K562 (cell line): ENCODE results near the gene DCUN1D1. TPM values are rescaled to one million over a fixed set of nuclear protein-coding genes. Genes with fewer than 3 reads are reported as not detected.

Experiments used
- ATAC-seq: fragments of 200-7000 bp; cut with Tn5 transposase; 3 replicates; pipeline ENCODE4 v1.9.1; 2020; ENCODE audit warnings: moderate library complexity
- BruUV-seq: library from RNA; stranded (reverse); fragments of 400-500 nt; replicated peaks from 2 replicates; lab custom pipeline; 2021; lab: Mats Ljungman, UMichigan
- CTCF ChIA-PET: fragments of 300-600 bp; formaldehyde crosslinking; extraction: SDS; loops from one replicate; lab custom pipeline; 2021; ENCODE audit warnings: low intra/inter-chr PET ratio; lab: Yijun Ruan, JAX
- POLR2A ChIA-PET: fragments of 300-600, 350-650 bp; sonication (Branson Sonifier 250); formaldehyde crosslinking; extraction: SDS; loops from one replicate; lab custom pipeline; 2021; ENCODE audit warnings: antibody characterized with exemption, inconsistent platforms; lab: Yijun Ruan, JAX
- DNase-seq, 4 experiments: peaks; one replicate each; pipeline versions ENCODE4 v3.0.0 to v3.0.0-alpha.2; 2011 to 2018; ENCODE audit warnings: low spot score in 3 of 4, mixed read lengths in 3 of 4; ENCODE audit errors: extremely low read depth in 1 of 4
- FAIRE-seq: peaks from 2 replicates; lab custom pipeline; 2011; peaks lifted over from hg19 to GRCh38; lab: Jason Lieb, UNC
- H2AFZ ChIP-seq: 2 replicates; pipeline ENCODE4 v1.6.0; 2011; ENCODE audit warnings: low read depth, low read length, control low read depth, inconsistent platforms
- H3K27ac ChIP-seq: fragments of 200-600 bp; 3 replicates; pipeline ENCODE4 v1.8.0; 2011; ENCODE audit warnings: low read depth, mild to moderate bottlenecking, control low read depth, inconsistent platforms, low read length, moderate library complexity, mixed read lengths; ENCODE audit errors: extremely low read depth
- H3K27me3 ChIP-seq, 2 experiments: fragments of 300-600 bp in 1 of 2; 2 replicates in 1 of 2; 3 replicates in 1 of 2; pipeline versions ENCODE4 v1.6.0 to v1.8.0; 2011; ENCODE audit warnings: inconsistent platforms in 2 of 2, low read length in 2 of 2, mild to moderate bottlenecking in 1 of 2, mixed read lengths in 1 of 2, moderate library complexity in 1 of 2; ENCODE audit not compliant: control insufficient read depth in 2 of 2, insufficient read depth in 2 of 2
- H3K36me3 ChIP-seq: fragments of 300-600 bp; 3 replicates; pipeline ENCODE4 v1.8.0; 2011; ENCODE audit warnings: mild to moderate bottlenecking, low read length, inconsistent platforms; ENCODE audit not compliant: control insufficient read depth, insufficient read depth
- H3K4me1 ChIP-seq, 2 experiments: fragments of 200-600 bp in 1 of 2; replicated peaks in 1 of 2; 2 replicates in 1 of 2; 3 replicates in 1 of 2; pipeline versions ENCODE4 v1.5.1 to v1.8.0; 2011; ENCODE audit warnings: inconsistent platforms in 2 of 2, low read length in 2 of 2, mild to moderate bottlenecking in 1 of 2, mixed read lengths in 1 of 2, moderate library complexity in 1 of 2; ENCODE audit not compliant: control insufficient read depth in 2 of 2, insufficient read depth in 2 of 2
- H3K4me2 ChIP-seq: 2 replicates; pipeline ENCODE4 v1.6.1; 2011; ENCODE audit warnings: low read length, control low read depth, inconsistent platforms, mixed read lengths; ENCODE audit not compliant: insufficient read depth
- H3K4me3 ChIP-seq: fragments of 200-600 bp; sonication (generic), shearing (Covaris generic); 2 replicates; pipeline ENCODE4 v1.5.1; 2016; ENCODE audit warnings: control low read depth, inconsistent platforms
- H3K79me2 ChIP-seq: fragments of 200-600 bp; 3 replicates; pipeline ENCODE4 v1.8.0; 2011; ENCODE audit warnings: low read length, inconsistent platforms; ENCODE audit not compliant: control insufficient read depth, insufficient read depth
- H3K9ac ChIP-seq, 2 experiments: 2 replicates each; pipeline versions ENCODE4 v1.6.0 to v1.6.1; 2011; ENCODE audit warnings: low read depth in 2 of 2, low read length in 2 of 2, control low read depth in 1 of 2, inconsistent platforms in 1 of 2, mild to moderate bottlenecking in 1 of 2, mixed read lengths in 1 of 2; ENCODE audit not compliant: insufficient read depth in 1 of 2
- H3K9me1 ChIP-seq: one replicate; pipeline ENCODE4 v1.6.0; 2011; ENCODE audit warnings: inconsistent platforms, mild to moderate bottlenecking, low read length, moderate library complexity; ENCODE audit not compliant: control insufficient read depth, insufficient read depth
- H3K9me3 ChIP-seq: replicated peaks from 2 replicates; pipeline ENCODE4 v1.5.1; 2011; ENCODE audit warnings: low read depth, low read length, inconsistent platforms; ENCODE audit not compliant: control insufficient read depth, insufficient read depth
- H4K20me1 ChIP-seq: replicated peaks from 2 replicates; pipeline ENCODE4 v1.6.1; 2011; ENCODE audit warnings: low read length, inconsistent platforms, mixed read lengths; ENCODE audit not compliant: control insufficient read depth, insufficient read depth
- ELF1 ChIP-seq: fragments of 200-800 bp; sonication (Bioruptor generic); IDR thresholded peaks from 2 replicates; pipeline ENCODE4 v1.6.1; 2016; ENCODE audit warnings: missing genetic modification characterization, missing compliant biosample characterization
- GABPA ChIP-seq: fragments of 200-800 bp; sonication (Bioruptor generic); conservative IDR thresholded peaks from 2 replicates; pipeline ENCODE4 v1.6.1; 2016; ENCODE audit warnings: low read depth, missing genetic modification characterization, missing compliant biosample characterization
- HNRNPLL ChIP-seq: fragments of 200-400 bp; formaldehyde crosslinking; IDR thresholded peaks from 2 replicates; pipeline ENCODE4 v1.6.1; 2017; ENCODE audit warnings: low read length, low read depth, mild to moderate bottlenecking; ENCODE audit not compliant: poor library complexity, severe bottlenecking
- JUN ChIP-seq, 2 experiments: sonication (generic) in 1 of 2; formaldehyde crosslinking in 1 of 2; IDR thresholded peaks; 2 replicates each; pipeline versions ENCODE4 v1.6.1 to v1.8.0; 2012 to 2022; ENCODE audit warnings: borderline replicate concordance in 2 of 2, mild to moderate bottlenecking in 2 of 2, improper control_type of control experiment in 1 of 2, low read depth in 1 of 2, low read length in 1 of 2, missing genetic modification reagents in 1 of 2
- JUND ChIP-seq, 2 experiments: IDR thresholded peaks; 2 replicates in 1 of 2; 3 replicates in 1 of 2; pipeline ENCODE4 v1.6.1; 2011; ENCODE audit warnings: borderline replicate concordance in 2 of 2, low read depth in 2 of 2, low read length in 2 of 2, improper control_type of control experiment in 1 of 2, missing biosample characterization in 1 of 2, missing genetic modification characterization in 1 of 2, missing genetic modification reagents in 1 of 2
- KDM1A ChIP-seq, 2 experiments: fragments of 450-650 bp; IDR thresholded peaks; 2 replicates each; pipeline ENCODE4 v1.6.1; 2016; ENCODE audit warnings: mild to moderate bottlenecking in 2 of 2
- KDM5B ChIP-seq: fragments of 200-600 bp; sonication (generic); IDR thresholded peaks from 2 replicates; pipeline ENCODE4 v1.6.1; 2012; ENCODE audit warnings: low read depth, mild to moderate bottlenecking, moderate library complexity, low read length, control low read depth, inconsistent platforms; ENCODE audit not compliant: insufficient replicate concordance
- LARP7 ChIP-seq: fragments of 450-650 bp; IDR thresholded peaks from 2 replicates; pipeline ENCODE4 v1.6.1; 2016
- PKNOX1 ChIP-seq: fragments of 450-650 bp; IDR thresholded peaks from 2 replicates; pipeline ENCODE4 v1.6.1; 2016
- PML ChIP-seq: IDR thresholded peaks from 2 replicates; pipeline ENCODE4 v1.6.1; 2012; ENCODE audit warnings: low read length, inconsistent platforms
- PTTG1 ChIP-seq: fragments of 450-650 bp; IDR thresholded peaks from 2 replicates; pipeline ENCODE4 v1.6.1; 2016; ENCODE audit warnings: low read depth, mild to moderate bottlenecking, missing genetic modification characterization, missing compliant biosample characterization
- RBBP5 ChIP-seq: fragments of 200-600 bp; sonication (generic); IDR thresholded peaks from 2 replicates; pipeline ENCODE4 v1.6.1; 2012; ENCODE audit warnings: borderline replicate concordance, mild to moderate bottlenecking, low read length, control low read depth, inconsistent platforms; ENCODE audit not compliant: insufficient read depth, poor library complexity, severe bottlenecking
- RNF2 ChIP-seq: sonication (generic); IDR thresholded peaks from 2 replicates; pipeline ENCODE4 v1.6.1; 2016
- SETDB1 ChIP-seq: IDR thresholded peaks from one replicate; pipeline ENCODE4 v1.6.1; 2012; ENCODE audit warnings: low read length, control low read depth, inconsistent platforms
- SIN3A ChIP-seq, 2 experiments: fragments of 150-350 bp in 1 of 2; IDR thresholded peaks; 2 replicates each; pipeline ENCODE4 v1.6.1; 2011 to 2016; ENCODE audit warnings: borderline replicate concordance in 2 of 2, low read depth in 2 of 2, low read length in 2 of 2, mild to moderate bottlenecking in 2 of 2, moderate library complexity in 2 of 2; ENCODE audit not compliant: control insufficient read depth in 1 of 2
- SPI1 ChIP-seq: IDR thresholded peaks from 2 replicates; pipeline ENCODE4 v1.6.1; 2011; ENCODE audit warnings: low read depth, low read length, control low read depth, borderline replicate concordance
- WGBS: fragments of 100-300 bp; shearing (Covaris generic); methylation state at CpG from one replicate; pipeline ENCODE4 v1.1.6; 2016; ENCODE audit warnings: low coverage, mixed read lengths; ENCODE audit not compliant: insufficient coverage; ENCODE audit errors: missing lambda C conversion rate; 5-methylcytosine and 5-hydroxymethylcytosine counted together
- in situ Hi-C: fragments of 300-500 bp; cut with MboI; formaldehyde crosslinking; loops from 4 replicates; pipeline ENCODE4 v1.15.0; 2018; ENCODE audit warnings: inconsistent platforms, mixed read lengths
- intact Hi-C: fragments of 100-400 bp; cut with micrococcal nuclease; formaldehyde crosslinking; loops from 2 replicates; pipeline ENCODE4 v1.14.2; 2022
- polyA plus RNA-seq, 8 experiments: library from polyadenylated mRNA; depleted of rRNA in 4 of 8; stranded (reverse) in 5 of 8; unstranded in 3 of 8; fragments of >200 nt; fragmentation: Nextera tagmentation in 2 of 8; fragmentation: Illumina TruSeq in 1 of 8; extraction: Ambion mirVana in 2 of 8; extraction: Trizol in 1 of 8; gene quantifications; 2 replicates each; pipeline versions ENCODE4 v1.2.1 to v1.2.3, GENCODE V29; 2011 to 2014; ENCODE audit warnings: inconsistent platforms in 1 of 8, missing spikeins in 1 of 8
- total RNA-seq, 7 experiments: library from RNA; depleted of rRNA in 6 of 7; stranded (reverse); fragments of >200 nt in 6 of 7; fragmentation: Illumina TruSeq in 2 of 7; extraction: Trizol in 2 of 7; gene quantifications; 2 replicates each; pipeline versions ENCODE4 v1.2.1 to v1.2.3, GENCODE V29; 2011 to 2021; ENCODE audit warnings: low replicate concordance in 1 of 7
- TF ChIP-seq, protein P1 (sequence below): IDR thresholded peaks from 3 replicates; pipeline ENCODE4 v1.6.1; 2011; ENCODE audit warnings: borderline replicate concordance, mild to moderate bottlenecking; ENCODE audit not compliant: insufficient read length, insufficient read depth

The DCUN1D1 gene
- total and polyA plus RNA-seq, 9 of the 15 experiments (the other 6 are each of a cell fraction or from before 2014, with no cell fraction given) = 11.4 to 46.8 (median 28.2) TPM

- TF ChIP-seq, protein P1, sequence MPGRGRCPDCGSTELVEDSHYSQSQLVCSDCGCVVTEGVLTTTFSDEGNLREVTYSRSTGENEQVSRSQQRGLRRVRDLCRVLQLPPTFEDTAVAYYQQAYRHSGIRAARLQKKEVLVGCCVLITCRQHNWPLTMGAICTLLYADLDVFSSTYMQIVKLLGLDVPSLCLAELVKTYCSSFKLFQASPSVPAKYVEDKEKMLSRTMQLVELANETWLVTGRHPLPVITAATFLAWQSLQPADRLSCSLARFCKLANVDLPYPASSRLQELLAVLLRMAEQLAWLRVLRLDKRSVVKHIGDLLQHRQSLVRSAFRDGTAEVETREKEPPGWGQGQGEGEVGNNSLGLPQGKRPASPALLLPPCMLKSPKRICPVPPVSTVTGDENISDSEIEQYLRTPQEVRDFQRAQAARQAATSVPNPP = no peak
- TF ChIP-seq, all 486 proteins: peak for 4
These were observed 671 bp upstream of the DCUN1D1 start (continued) for GRCh38 chr3:182981038-182981380.

DNA sequence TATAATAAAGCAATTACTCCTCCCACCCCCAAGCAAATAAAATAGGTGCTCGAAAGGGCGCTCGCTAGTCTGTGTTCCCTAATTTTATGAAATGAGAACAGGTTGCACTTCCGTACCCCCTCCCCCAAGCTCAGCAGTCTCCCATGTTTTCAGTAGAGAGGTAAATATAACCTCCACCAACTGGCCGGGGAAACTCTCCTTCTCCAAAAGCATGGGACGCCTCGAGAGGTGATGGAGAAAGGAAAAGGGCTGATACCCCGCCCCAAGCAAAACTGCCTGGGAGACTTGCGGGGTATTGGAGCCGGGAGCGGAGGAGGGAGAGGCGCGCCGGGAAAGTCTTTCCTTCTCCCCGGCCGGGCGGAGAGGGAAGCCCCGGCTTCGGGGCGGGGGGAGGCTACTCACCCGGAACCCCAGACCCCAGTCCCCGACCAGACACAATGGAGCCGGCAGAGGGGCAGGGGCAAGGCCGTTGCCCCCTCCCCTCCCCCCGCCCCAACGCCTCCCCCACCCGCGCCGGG lies 605 bp downstream of the DCUN1D1 start:
- H3K4me3 ChIP-seq = peak overlapping the region; percentile 74
- DNase-seq (peak; percentile 24 to 50 (median 30)), FAIRE-seq (no peak), ATAC-seq (peak; percentile 15)
- peaks cover 52% of the 10 kb centered on the region for H3K79me2 ChIP-seq
- in situ Hi-C loops = no loop called here
- H3K9ac ChIP-seq = peak overlapping the region; percentile 75 to 95
- H3K9me1 ChIP-seq = no peaks in the 10 kb centered on the region
- intact Hi-C loops = loop anchor here (2.0 kb wide), 1 partner anchor 59 kb away; no protein-coding TSS in a partner anchor
- H3K9me3 ChIP-seq = no peaks in the 10 kb centered on the region
- ChIA-PET POLR2A (interaction anchor here (1.2 to 1.6 kb wide), 3 partner anchors 10 to 22 kb away, joined by 3 to 5 read pairs (median 4); no protein-coding TSS in a partner anchor), CTCF (no interaction called here)
- peaks cover 22 to 36% of the 10 kb centered on the region in 2 experiments for H3K4me1 ChIP-seq
- peak overlapping the region; percentile 89 for H3K4me2 ChIP-seq
- no peaks in the 10 kb centered on the region for H3K27me3 ChIP-seq
- no peaks in the 10 kb centered on the region for H3K36me3 ChIP-seq
- peak overlapping the region; percentile 60 for H2AFZ ChIP-seq
- 0 out of 2 replicates have a peak, but pooled peaks cover 3% of the 10 kb centered on the region for H4K20me1 ChIP-seq
- peak overlapping the region; percentile 72 for H3K27ac ChIP-seq
- 0% methylated on average over 8 of the region's 29 CpGs for WGBS
- BruUV-seq = no TSS peak
- TF ChIP-seq PTTG1 (tag) = no peak
- peak; percentile 6 for TF ChIP-seq KDM5B
- no peak for TF ChIP-seq JUN (IDR thresholded peaks at IDR 0.05; ENCODE audit: borderline replicate concordance, low read depth, low read length)
- no peak for TF ChIP-seq JUN (CRISPR knock-in tag; IDR thresholded peaks at IDR 0.05; ENCODE audit: borderline replicate concordance)
- peak; percentile 50 for TF ChIP-seq HNRNPLL
- peak; percentile 39; the same call in 1 of the 2 replicates for TF ChIP-seq PML
- 0 out of 4 replicates have a peak, but pooled peaks of 1 of the 2 experiments have one; percentile 48 for TF ChIP-seq SIN3A (IDR thresholded peaks at IDR 0.05; ENCODE audit: borderline replicate concordance in 2 of 2, control insufficient read depth in 1 of 2, low read depth in 2 of 2, low read length in 2 of 2)
- peak; percentile 48; the same call in 1 of the 2 replicates for TF ChIP-seq SPI1
- 0 out of 2 replicates have a peak, but pooled peaks have one; percentile 7 for TF ChIP-seq JUND (IDR thresholded peaks at IDR 0.05; ENCODE audit: borderline replicate concordance, low read depth, low read length)
- TF ChIP-seq JUND (tag; IDR thresholded peaks at IDR 0.05; ENCODE audit: borderline replicate concordance, low read depth, low read length) = no peak
- peak; percentile 19 for TF ChIP-seq RBBP5
- TF ChIP-seq RNF2 = peak; percentile 32; the same call in 1 of the 2 replicates
- TF ChIP-seq ELF1 (tag) = peak; percentile 37; the same call in 1 of the 2 replicates
- TF ChIP-seq SETDB1 = no peak
- TF ChIP-seq LARP7 = no peak
- peak in 1 of 2 experiments; percentile 25; a peak in 1 of 4 replicates for TF ChIP-seq KDM1A (IDR thresholded peaks at IDR 0.05)
- peak; percentile 25; the same call in 1 of the 2 replicates for TF ChIP-seq GABPA (tag)
- TF ChIP-seq PKNOX1 = no peak
